ENCODE measurements around the gene PREP.
"Not testable (repeated sequence)": the region's sequence is repeated elsewhere in the genome, so short reads cannot be mapped to it uniquely, and the experiment has no call there.

The PREP gene

GRCh38 chr6:105429676-105430075 is 26.8 kb upstream of the PREP start:
- Histone ChIP-seq H3K4me3 (ENCODE audit: low read depth in 1 of 2, low read length in 1 of 2) (no peak overlapping the region), H3K27me3 (peaks cover 4% of the 10 kb centered on the region), H3K36me3 (no peaks in the 10 kb centered on the region), H3K27ac (no peak overlapping the region), H3K9me3 (no peaks in the 10 kb centered on the region), H3K4me1 (ENCODE audit: control insufficient read depth in 1 of 2, insufficient read depth in 1 of 2, low read depth in 1 of 2, low read length in 1 of 2) (no peaks in the 10 kb centered on the region)
- no peak for TF ChIP-seq CTCF (IDR thresholded peaks at IDR 0.05)

GRCh38 chr6:105428342-105428957 is 25.6 kb upstream of the PREP start:
- no peaks in the 10 kb centered on the region for H3K36me3 ChIP-seq
- H3K9me3 ChIP-seq, result no peaks in the 10 kb centered on the region
- no peak for TF ChIP-seq CTCF (IDR thresholded peaks at IDR 0.05)
- H3K27ac ChIP-seq, result no peak overlapping the region
- no peaks in the 10 kb centered on the region for H3K4me1 ChIP-seq (ENCODE audit: control insufficient read depth in 1 of 2, insufficient read depth in 1 of 2, low read depth in 1 of 2, low read length in 1 of 2)
- H3K27me3 ChIP-seq, result no peaks in the 10 kb centered on the region
- H3K4me3 ChIP-seq (ENCODE audit: low read depth in 1 of 2, low read length in 1 of 2), result no peak overlapping the region

- Histone ChIP-seq H3K4me3 (ENCODE audit: low read depth in 1 of 2, low read length in 1 of 2) (no peak overlapping the region), H3K27me3 (no peaks in the 10 kb centered on the region), H3K27ac (no peak overlapping the region), H3K9me3 (no peaks in the 10 kb centered on the region), H3K4me1 (ENCODE audit: control insufficient read depth in 1 of 2, insufficient read depth in 1 of 2, low read depth in 1 of 2, low read length in 1 of 2) (no peaks in the 10 kb centered on the region), H3K36me3 (no peaks in the 10 kb centered on the region)
- TF ChIP-seq CTCF (IDR thresholded peaks at IDR 0.05), result no peak
These were observed 21.4 kb upstream of the PREP start for GRCh38 chr6:105424175-105424783.

DNA sequence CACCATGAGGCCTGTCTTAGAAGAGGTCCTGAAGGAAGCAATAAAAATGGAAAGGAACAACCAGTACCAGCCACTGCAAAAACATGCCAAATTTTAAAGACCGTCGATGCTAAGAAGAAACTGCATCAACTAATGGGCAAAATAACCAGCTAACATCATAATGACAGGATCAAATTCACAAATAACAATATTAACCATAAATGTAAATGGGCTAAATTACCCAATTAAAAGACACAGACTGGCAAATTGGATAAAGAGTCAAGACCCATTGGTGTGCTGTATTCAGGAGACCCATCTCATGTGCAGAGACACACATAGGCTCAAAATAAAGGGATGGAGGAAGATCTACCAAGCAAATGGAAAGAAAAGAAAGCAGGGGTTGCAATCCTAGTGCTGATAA is 14.1 kb upstream of the PREP start:
- not testable (repeated sequence) for H3K36me3 ChIP-seq; H3K27me3 ChIP-seq; H3K27ac ChIP-seq; H3K9me3 ChIP-seq; H3K4me1 ChIP-seq (ENCODE audit: control insufficient read depth in 1 of 2, insufficient read depth in 1 of 2, low read depth in 1 of 2, low read length in 1 of 2); H3K4me3 ChIP-seq (ENCODE audit: low read depth in 1 of 2, low read length in 1 of 2)

DNA sequence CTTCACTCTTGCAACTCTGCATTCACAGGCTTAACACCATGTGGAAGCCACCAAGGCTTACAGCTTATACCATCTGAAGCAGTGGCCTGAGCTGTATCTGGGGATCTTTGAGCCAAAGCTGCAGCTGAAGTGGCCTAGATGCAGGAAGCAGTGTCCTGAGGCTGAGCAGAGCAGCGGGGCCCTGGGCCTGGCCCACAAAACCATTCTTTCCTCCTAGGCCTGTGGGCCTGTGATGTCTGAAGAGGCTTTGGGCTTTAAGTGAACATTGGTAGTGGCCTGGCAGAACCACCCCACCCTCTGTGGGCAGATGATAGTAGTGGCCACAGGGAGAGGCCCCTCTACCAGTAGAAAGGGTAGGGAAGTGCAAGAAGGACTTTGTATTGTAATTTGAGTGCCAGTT is 6.9 kb upstream of the PREP start:
- Histone ChIP-seq H3K27me3 (peaks cover 22% of the 10 kb centered on the region), H3K27ac (no peak overlapping the region), H3K4me3 (ENCODE audit: low read depth in 1 of 2, low read length in 1 of 2) (no peak overlapping the region), H3K36me3 (no peaks in the 10 kb centered on the region), H3K9me3 (no peaks in the 10 kb centered on the region), H3K4me1 (ENCODE audit: control insufficient read depth in 1 of 2, insufficient read depth in 1 of 2, low read depth in 1 of 2, low read length in 1 of 2) (no peaks in the 10 kb centered on the region)
- TF ChIP-seq CTCF (IDR thresholded peaks at IDR 0.05), result no peak

DNA sequence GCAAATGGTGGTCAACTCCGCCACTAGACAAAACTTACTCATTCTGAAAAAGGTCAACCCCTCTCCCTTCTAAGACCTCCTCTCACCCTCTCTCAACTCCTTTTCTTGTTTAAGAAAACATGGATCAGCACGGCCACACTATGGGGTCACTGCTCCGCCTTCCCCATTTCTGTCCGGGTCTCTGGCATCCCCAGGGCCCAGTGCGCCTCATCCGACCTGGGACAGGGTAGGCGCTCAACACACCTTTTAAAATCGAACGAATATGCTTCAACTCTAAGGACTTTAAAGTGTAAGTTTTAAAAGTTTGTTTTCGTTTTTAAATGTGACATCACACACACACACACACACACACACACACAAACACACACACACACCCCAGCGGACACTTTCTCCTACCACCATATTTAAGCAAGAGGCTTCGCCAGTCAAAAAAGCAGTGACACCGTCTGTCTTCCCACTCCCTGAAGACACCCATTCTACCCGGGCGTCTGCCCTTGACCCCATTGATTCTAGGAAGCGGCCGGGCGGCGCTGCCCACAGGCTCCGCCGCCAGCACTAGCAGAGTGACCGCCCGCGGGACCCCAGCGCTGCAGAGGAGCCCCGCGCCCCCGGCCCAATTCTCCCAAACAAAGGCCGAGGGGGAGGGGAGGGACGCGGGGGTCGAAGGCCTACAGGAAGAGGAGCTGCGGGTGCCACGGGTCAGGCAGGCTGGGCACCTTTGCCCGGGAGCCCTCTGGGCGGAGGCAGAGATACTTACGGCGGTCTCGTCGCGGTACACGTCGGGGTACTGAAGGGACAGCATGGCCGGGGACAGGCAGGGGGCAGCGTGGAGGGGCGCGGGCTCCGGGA is 568 bp downstream of the PREP start:
- Histone ChIP-seq H3K27ac (peak overlapping the region; percentile 70), H3K4me1 (ENCODE audit: control insufficient read depth in 1 of 2, insufficient read depth in 1 of 2, low read depth in 1 of 2, low read length in 1 of 2) (peaks cover 18 to 20% of the 10 kb centered on the region in 2 experiments), H3K36me3 (no peaks in the 10 kb centered on the region), H3K27me3 (peaks cover 28% of the 10 kb centered on the region), H3K4me3 (ENCODE audit: low read depth in 1 of 2, low read length in 1 of 2) (peak overlapping the region; percentile 64 to 71), H3K9me3 (no peaks in the 10 kb centered on the region)
- TF ChIP-seq CTCF (IDR thresholded peaks at IDR 0.05), result no peak

Data from neutrophil (primary cell).